ENCODE data around the gene CTCFL.

CTCFL gene

GRCh38 chr20:57458400-57459160 lies 66.4 kb downstream of the CTCFL start:
- H3K27me3 ChIP-seq (ENCODE audit: insufficient read depth, insufficient read length): no peaks in the 10 kb centered on the region
- peaks cover 14% of the 10 kb centered on the region; the same call in 1 of the 2 replicates for H3K9me3 ChIP-seq (ENCODE audit: insufficient read depth, low read length)
- TF ChIP-seq SUZ12 (IDR thresholded peaks at IDR 0.05; ENCODE audit: extremely low read depth, insufficient read depth, insufficient read length) (no peak), ZNF274 (IDR thresholded peaks at IDR 0.05; ENCODE audit: low read depth, low read length) (no peak), YY1 (IDR thresholded peaks at IDR 0.05; ENCODE audit: insufficient read depth, insufficient read length) (no peak)
- H3K36me3 ChIP-seq (ENCODE audit: insufficient read depth, insufficient read length, low read length): no peaks in the 10 kb centered on the region
- H3K4me1 ChIP-seq (ENCODE audit: insufficient read depth, insufficient read length): peaks cover 16% of the 10 kb centered on the region
- H3K4me3 ChIP-seq (ENCODE audit: insufficient read length, low read depth): no peak overlapping the region
- no peak for DNase-seq (ENCODE audit: low read depth, low spot score)
- H3K9ac ChIP-seq (ENCODE audit: insufficient read length, low read depth): no peak overlapping the region

GRCh38 chr20:57457243-57458095 lies 67.5 kb downstream of the CTCFL start:
- TF ChIP-seq YY1 (IDR thresholded peaks at IDR 0.05; ENCODE audit: insufficient read depth, insufficient read length) (no peak), SUZ12 (IDR thresholded peaks at IDR 0.05; ENCODE audit: extremely low read depth, insufficient read depth, insufficient read length) (no peak), ZNF274 (IDR thresholded peaks at IDR 0.05; ENCODE audit: low read depth, low read length) (no peak)
- Histone ChIP-seq H3K36me3 (ENCODE audit: insufficient read depth, insufficient read length, low read length) (no peaks in the 10 kb centered on the region), H3K4me3 (ENCODE audit: insufficient read length, low read depth) (no peak overlapping the region), H3K27me3 (ENCODE audit: insufficient read depth, insufficient read length) (no peaks in the 10 kb centered on the region), H3K4me1 (ENCODE audit: insufficient read depth, insufficient read length) (peaks cover 16% of the 10 kb centered on the region), H3K9me3 (ENCODE audit: insufficient read depth, low read length) (peaks cover 14% of the 10 kb centered on the region; the same call in 1 of the 2 replicates), H3K9ac (ENCODE audit: insufficient read length, low read depth) (no peak overlapping the region)
- no peak for DNase-seq (ENCODE audit: low read depth, low spot score)

GRCh38 chr20:57456116-57456515 lies 68.8 kb downstream of the CTCFL start:
- Histone ChIP-seq H3K36me3 (ENCODE audit: insufficient read depth, insufficient read length, low read length) (no peaks in the 10 kb centered on the region), H3K27me3 (ENCODE audit: insufficient read depth, insufficient read length) (no peaks in the 10 kb centered on the region), H3K9ac (ENCODE audit: insufficient read length, low read depth) (no peak overlapping the region), H3K4me3 (ENCODE audit: insufficient read length, low read depth) (no peak overlapping the region), H3K9me3 (ENCODE audit: insufficient read depth, low read length) (peaks cover 14% of the 10 kb centered on the region; the same call in 1 of the 2 replicates), H3K4me1 (ENCODE audit: insufficient read depth, insufficient read length) (peaks cover 23% of the 10 kb centered on the region)
- no peak for DNase-seq (ENCODE audit: low read depth, low spot score)
- no peak for TF ChIP-seq YY1 (IDR thresholded peaks at IDR 0.05; ENCODE audit: insufficient read depth, insufficient read length)
- no peak for TF ChIP-seq SUZ12 (IDR thresholded peaks at IDR 0.05; ENCODE audit: extremely low read depth, insufficient read depth, insufficient read length)
- no peak for TF ChIP-seq ZNF274 (IDR thresholded peaks at IDR 0.05; ENCODE audit: low read depth, low read length)

- H3K9ac ChIP-seq (ENCODE audit: insufficient read length, low read depth): peak overlapping the region; percentile 37
- H3K4me3 ChIP-seq (ENCODE audit: insufficient read length, low read depth): no peak overlapping the region
- H3K4me1 ChIP-seq (ENCODE audit: insufficient read depth, insufficient read length): peaks cover 23% of the 10 kb centered on the region
- DNase-seq (ENCODE audit: low read depth, low spot score): no peak
- TF ChIP-seq SUZ12 (IDR thresholded peaks at IDR 0.05; ENCODE audit: extremely low read depth, insufficient read depth, insufficient read length): no peak
- no peak for TF ChIP-seq ZNF274 (IDR thresholded peaks at IDR 0.05; ENCODE audit: low read depth, low read length)
- TF ChIP-seq YY1 (IDR thresholded peaks at IDR 0.05; ENCODE audit: insufficient read depth, insufficient read length): no peak
- peaks cover 14% of the 10 kb centered on the region; the same call in 1 of the 2 replicates for H3K9me3 ChIP-seq (ENCODE audit: insufficient read depth, low read length)
- H3K27me3 ChIP-seq (ENCODE audit: insufficient read depth, insufficient read length): no peaks in the 10 kb centered on the region
- H3K36me3 ChIP-seq (ENCODE audit: insufficient read depth, insufficient read length, low read length): no peaks in the 10 kb centered on the region
These were observed 69.6 kb downstream of the CTCFL start for GRCh38 chr20:57455386-57455785.

- H3K4me1 ChIP-seq (ENCODE audit: insufficient read depth, insufficient read length): peaks cover 15% of the 10 kb centered on the region
- H3K4me3 ChIP-seq (ENCODE audit: insufficient read length, low read depth): no peak overlapping the region
- no peaks in the 10 kb centered on the region for H3K27me3 ChIP-seq (ENCODE audit: insufficient read depth, insufficient read length)
- DNase-seq (ENCODE audit: low read depth, low spot score): no peak
- TF ChIP-seq YY1 (IDR thresholded peaks at IDR 0.05; ENCODE audit: insufficient read depth, insufficient read length): no peak
- no peak for TF ChIP-seq ZNF274 (IDR thresholded peaks at IDR 0.05; ENCODE audit: low read depth, low read length)
- TF ChIP-seq SUZ12 (IDR thresholded peaks at IDR 0.05; ENCODE audit: extremely low read depth, insufficient read depth, insufficient read length): no peak
- H3K9me3 ChIP-seq (ENCODE audit: insufficient read depth, low read length): no peaks in the 10 kb centered on the region
- no peaks in the 10 kb centered on the region for H3K36me3 ChIP-seq (ENCODE audit: insufficient read depth, insufficient read length, low read length)
- H3K9ac ChIP-seq (ENCODE audit: insufficient read length, low read depth): no peak overlapping the region
These were observed 72.9 kb downstream of the CTCFL start for GRCh38 chr20:57451795-57452661.

DNA sequence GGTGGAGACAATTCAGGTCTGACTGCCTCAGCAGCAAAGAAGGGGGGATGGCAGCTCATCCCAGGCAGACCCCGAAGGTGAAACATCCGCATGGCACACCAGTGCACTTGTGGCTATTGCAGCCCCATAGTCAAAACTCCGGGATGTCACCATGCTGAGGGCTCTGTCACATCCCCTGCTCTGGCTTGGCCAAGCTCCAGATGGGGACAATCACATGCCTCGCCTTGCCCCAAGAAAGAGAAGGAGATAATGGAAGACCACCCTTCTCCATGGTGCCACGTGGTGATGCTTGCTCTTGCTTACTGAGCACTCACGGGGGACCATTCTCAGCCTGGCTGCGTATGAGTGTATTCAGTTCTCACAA lies 73.5 kb downstream of the CTCFL start:
- DNase-seq (ENCODE audit: low read depth, low spot score): no peak
- Histone ChIP-seq H3K9me3 (ENCODE audit: insufficient read depth, low read length) (0 out of 2 replicates have a peak, but pooled peaks cover 5% of the 10 kb centered on the region), H3K27me3 (ENCODE audit: insufficient read depth, insufficient read length) (no peaks in the 10 kb centered on the region), H3K4me3 (ENCODE audit: insufficient read length, low read depth) (no peak overlapping the region), H3K4me1 (ENCODE audit: insufficient read depth, insufficient read length) (peaks cover 15% of the 10 kb centered on the region), H3K9ac (ENCODE audit: insufficient read length, low read depth) (no peak overlapping the region), H3K36me3 (ENCODE audit: insufficient read depth, insufficient read length, low read length) (no peaks in the 10 kb centered on the region)
- TF ChIP-seq YY1 (IDR thresholded peaks at IDR 0.05; ENCODE audit: insufficient read depth, insufficient read length) (no peak), ZNF274 (IDR thresholded peaks at IDR 0.05; ENCODE audit: low read depth, low read length) (no peak), SUZ12 (IDR thresholded peaks at IDR 0.05; ENCODE audit: extremely low read depth, insufficient read depth, insufficient read length) (no peak)

All from NT2/D1 (cell line).